Liver (tissue), 9 donors: ENCODE results near the gene KIR3DL3. TPM values are rescaled to one million over a fixed set of nuclear protein-coding genes. Genes with fewer than 3 reads are reported as not detected.

Source experiments
- DNase-seq: peaks from one replicate; pipeline ENCODE4 v3.0.0-alpha.2; 2017; ENCODE audit warnings: low spot score
- H3K27ac ChIP-seq, 2 donors: one replicate each; pipeline ENCODE4 v1.7.0; 2013; ENCODE audit warnings: inconsistent platforms in 2 of 2, low read length in 2 of 2, control low read depth in 1 of 2, low read depth in 1 of 2, mild to moderate bottlenecking in 1 of 2
- H3K27me3 ChIP-seq, 4 donors: one replicate each; pipeline versions ENCODE4 v1.6.1 to v1.7.0; 2013; ENCODE audit warnings: low read length in 3 of 4, inconsistent platforms in 1 of 4, mild to moderate bottlenecking in 1 of 4, moderate library complexity in 1 of 4; ENCODE audit not compliant: control insufficient read depth in 4 of 4, insufficient read depth in 4 of 4
- H3K36me3 ChIP-seq, 4 donors: one replicate each; pipeline versions ENCODE4 v1.6.1 to v1.7.0; 2013; ENCODE audit warnings: low read length in 3 of 4, mild to moderate bottlenecking in 3 of 4, low read depth in 1 of 4, moderate library complexity in 1 of 4; ENCODE audit not compliant: control insufficient read depth in 4 of 4, insufficient read depth in 3 of 4
- H3K4me1 ChIP-seq, 4 donors: one replicate each; pipeline versions ENCODE4 v1.6.1 to v1.7.0; 2013; ENCODE audit warnings: low read length in 3 of 4, mild to moderate bottlenecking in 3 of 4, moderate library complexity in 1 of 4; ENCODE audit not compliant: control insufficient read depth in 4 of 4, insufficient read depth in 4 of 4
- H3K4me3 ChIP-seq, 3 donors: one replicate each; pipeline versions ENCODE4 v1.6.1 to v1.7.0; 2013; ENCODE audit warnings: low read length in 3 of 3, control low read depth in 1 of 3, low read depth in 1 of 3, mild to moderate bottlenecking in 1 of 3
- H3K9ac ChIP-seq, 2 donors: one replicate each; pipeline ENCODE4 v1.7.0; 2013; ENCODE audit warnings: low read length in 2 of 2, mild to moderate bottlenecking in 2 of 2, moderate library complexity in 2 of 2, control low read depth in 1 of 2, low read depth in 1 of 2
- H3K9me3 ChIP-seq, 4 donors: one replicate each; pipeline versions ENCODE4 v1.6.1 to v1.7.0; 2013; ENCODE audit warnings: low read length in 3 of 4; ENCODE audit not compliant: control insufficient read depth in 4 of 4
- EGR1 ChIP-seq, 2 donors: IDR thresholded peaks; 2 replicates each; pipeline ENCODE4 v1.6.1; 2016 to 2018; ENCODE audit warnings: antibody characterized with exemption in 2 of 2, low read depth in 2 of 2
- FOXA2 ChIP-seq: IDR thresholded peaks from 2 replicates; pipeline ENCODE4 v1.6.1; 2016; ENCODE audit warnings: antibody characterized with exemption
- GABPA ChIP-seq, 2 donors: IDR thresholded peaks in 1 of 2; conservative IDR thresholded peaks in 1 of 2; 2 replicates each; pipeline ENCODE4 v1.6.1; 2016; ENCODE audit warnings: antibody characterized with exemption in 2 of 2, mild to moderate bottlenecking in 1 of 2, moderate library complexity in 1 of 2
- HNF4A ChIP-seq, 2 donors: conservative IDR thresholded peaks; 2 replicates each; pipeline ENCODE4 v1.6.1; 2016; ENCODE audit warnings: antibody characterized with exemption in 2 of 2, mild to moderate bottlenecking in 2 of 2
- HNF4G ChIP-seq: IDR thresholded peaks from 2 replicates; pipeline ENCODE4 v1.6.1; 2016; ENCODE audit warnings: antibody characterized with exemption
- JUND ChIP-seq, 2 donors: IDR thresholded peaks; 2 replicates each; pipeline ENCODE4 v1.6.1; 2016; ENCODE audit warnings: antibody characterized with exemption in 2 of 2
- NR2F2 ChIP-seq: IDR thresholded peaks from 2 replicates; pipeline ENCODE4 v1.6.1; 2016; ENCODE audit warnings: antibody characterized with exemption
- RAD21 ChIP-seq, 2 donors: IDR thresholded peaks; 2 replicates each; pipeline ENCODE4 v1.6.1; 2016; ENCODE audit warnings: antibody characterized with exemption in 2 of 2, mild to moderate bottlenecking in 2 of 2
- RXRA ChIP-seq, 2 donors: IDR thresholded peaks; 2 replicates each; pipeline ENCODE4 v1.6.1; 2017 to 2018; ENCODE audit warnings: antibody characterized with exemption in 2 of 2, mild to moderate bottlenecking in 1 of 2
- SP1 ChIP-seq: IDR thresholded peaks from 2 replicates; pipeline ENCODE4 v1.6.1; 2018; ENCODE audit warnings: antibody characterized with exemption, mild to moderate bottlenecking
- TAF1 ChIP-seq: conservative IDR thresholded peaks from 2 replicates; pipeline ENCODE4 v1.6.1; 2016; ENCODE audit warnings: antibody characterized with exemption, mild to moderate bottlenecking
- YY1 ChIP-seq: IDR thresholded peaks from 2 replicates; pipeline ENCODE4 v1.6.1; 2016; ENCODE audit warnings: antibody characterized with exemption, mild to moderate bottlenecking
- WGBS: extraction: QIAGEN DNeasy Blood & Tissue Kit; methylation state at CpG from one replicate; pipeline ENCODE4 v1.1.7; 2013; 5-methylcytosine and 5-hydroxymethylcytosine counted together
- polyA plus RNA-seq, 2 donors: library from polyadenylated mRNA; stranded (reverse) in 1 of 2; unstranded in 1 of 2; fragments of 200-250 nt in 1 of 2; fragments of >200 nt in 1 of 2; fragmentation: Nextera tagmentation in 1 of 2; extraction: Ambion mirVana in 1 of 2; gene quantifications; one replicate each; pipeline versions ENCODE4 v1.2.1 to v1.2.3, GENCODE V29; 2013 to 2015
- total RNA-seq, 2 donors: library from RNA; depleted of rRNA; stranded (reverse); fragments of >200 nt; gene quantifications; one replicate each; pipeline ENCODE4 v1.2.3, GENCODE V29; 2014
- TF ChIP-seq, protein P1 (sequence below): IDR thresholded peaks from 2 replicates; pipeline ENCODE4 v1.6.1; 2016; ENCODE audit warnings: antibody characterized with exemption
- TF ChIP-seq, protein P2 (sequence below): IDR thresholded peaks from 2 replicates; pipeline ENCODE4 v1.6.1; 2016; ENCODE audit warnings: antibody characterized with exemption
- TF ChIP-seq, protein P3 (sequence below): IDR thresholded peaks from 2 replicates; pipeline ENCODE4 v1.6.1; 2016; ENCODE audit warnings: antibody characterized with exemption
- TF ChIP-seq, protein P4 (sequence below): fragments of 150-350 bp; IDR thresholded peaks from 2 replicates; pipeline ENCODE4 v1.5.1; 2017; ENCODE audit warnings: improper control_type of control experiment, low read depth, low read length; ENCODE audit not compliant: missing input control
- TF ChIP-seq, protein P5 (sequence below): IDR thresholded peaks from 2 replicates; pipeline ENCODE4 v1.6.1; 2016; ENCODE audit warnings: antibody characterized with exemption, mild to moderate bottlenecking
- donor health status: healthy.
- donor health status: healthy.
- donor health status: healthy.
- donor health status: healthy.
- donor health status: healthy.

Gene KIR3DL3
- total and polyA plus RNA-seq, 4 donors, result 0.05 TPM; not detected in 3

DNA sequence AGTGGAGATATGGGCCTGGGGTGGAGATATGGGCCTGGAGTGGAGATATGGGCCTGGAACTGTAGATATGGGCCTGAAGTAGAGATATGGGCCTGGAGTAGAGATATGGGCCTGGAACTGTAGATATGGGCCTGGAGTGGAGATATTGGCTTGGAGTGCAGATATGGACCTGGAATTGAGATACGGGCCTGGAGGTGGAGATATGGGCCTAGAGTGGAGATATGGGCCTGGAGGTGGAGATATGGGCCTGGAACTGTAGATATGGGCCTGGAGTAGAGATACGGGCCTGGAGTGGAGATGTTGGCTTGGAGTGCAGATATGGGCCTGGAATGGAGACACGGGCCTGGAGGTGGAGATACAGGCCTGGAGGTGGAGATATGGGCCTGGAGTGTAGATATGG, 402 bp downstream of the KIR3DL3 start:
- peaks cover 0 to 8% (median 6%) of the 10 kb centered on the region in 4 donors for H3K9me3 ChIP-seq
- no peak for DNase-seq
- H3K36me3 ChIP-seq, result no peaks in the 10 kb centered on the region
- H3K4me3 ChIP-seq, result no peak overlapping the region
- H3K27ac ChIP-seq, result no peak overlapping the region
- peaks cover 0 to 2% (median 0%) of the 10 kb centered on the region in 4 donors for H3K27me3 ChIP-seq
- no peaks in the 10 kb centered on the region for H3K4me1 ChIP-seq
- TF ChIP-seq, protein P1, sequence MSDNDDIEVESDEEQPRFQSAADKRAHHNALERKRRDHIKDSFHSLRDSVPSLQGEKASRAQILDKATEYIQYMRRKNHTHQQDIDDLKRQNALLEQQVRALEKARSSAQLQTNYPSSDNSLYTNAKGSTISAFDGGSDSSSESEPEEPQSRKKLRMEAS, result no peak
- no peak overlapping the region for H3K9ac ChIP-seq
- WGBS, result 60% methylated on average over 3 of the region's 3 CpGs

DNA sequence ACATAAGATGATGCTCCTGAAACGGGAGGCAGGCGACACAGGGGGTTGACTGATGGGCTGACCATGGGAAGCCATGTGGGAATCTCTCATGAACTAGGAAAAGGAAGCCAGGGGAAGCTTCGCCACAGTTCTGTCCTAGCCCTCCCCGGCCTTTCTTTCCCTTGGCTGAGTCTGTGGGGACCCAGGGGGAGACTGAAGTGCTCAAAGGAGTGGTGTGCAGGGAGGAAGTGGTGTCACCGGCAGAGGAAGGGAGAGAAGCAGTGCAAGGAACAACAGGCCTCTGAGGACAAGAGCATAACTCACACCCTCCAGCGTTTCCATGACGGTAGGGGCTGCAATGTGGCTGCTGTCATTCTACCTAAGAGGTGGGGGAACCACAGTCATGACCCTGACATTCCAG, 1.1 kb downstream of the KIR3DL3 start:
- Histone ChIP-seq H3K9me3 (peaks cover 0 to 8% (median 5%) of the 10 kb centered on the region in 4 donors), H3K9ac (no peak overlapping the region), H3K4me1 (no peaks in the 10 kb centered on the region), H3K4me3 (no peak overlapping the region), H3K36me3 (no peaks in the 10 kb centered on the region), H3K27ac (no peak overlapping the region), H3K27me3 (peaks cover 0 to 3% (median 0%) of the 10 kb centered on the region in 4 donors)
- TF ChIP-seq YY1, result no peak
- TF ChIP-seq, protein P2, sequence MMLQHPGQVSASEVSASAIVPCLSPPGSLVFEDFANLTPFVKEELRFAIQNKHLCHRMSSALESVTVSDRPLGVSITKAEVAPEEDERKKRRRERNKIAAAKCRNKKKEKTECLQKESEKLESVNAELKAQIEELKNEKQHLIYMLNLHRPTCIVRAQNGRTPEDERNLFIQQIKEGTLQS, result no peak
- TF ChIP-seq HNF4A (conservative IDR thresholded peaks at IDR 0.05), result no peak
- WGBS, result 79% methylated on average over 7 of the region's 7 CpGs
- no peak for DNase-seq

DNA sequence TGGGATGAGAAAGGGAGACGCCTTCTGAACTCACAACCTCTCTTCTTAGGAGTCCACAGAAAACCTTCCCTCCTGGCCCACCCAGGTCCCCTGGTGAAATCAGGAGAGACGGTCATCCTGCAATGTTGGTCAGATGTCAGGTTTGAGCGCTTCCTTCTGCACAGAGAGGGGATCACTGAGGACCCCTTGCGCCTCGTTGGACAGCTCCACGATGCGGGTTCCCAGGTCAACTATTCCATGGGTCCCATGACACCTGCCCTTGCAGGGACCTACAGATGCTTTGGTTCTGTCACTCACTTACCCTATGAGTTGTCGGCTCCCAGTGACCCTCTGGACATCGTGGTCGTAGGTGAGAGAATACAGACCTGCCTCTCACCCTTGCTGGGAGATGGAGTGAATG, 3.3 kb downstream of the KIR3DL3 start:
- no peak for DNase-seq
- 72% methylated on average over 10 of the region's 10 CpGs for WGBS
- Histone ChIP-seq H3K4me1 (no peaks in the 10 kb centered on the region), H3K27ac (no peak overlapping the region), H3K27me3 (peaks cover 0 to 8% (median 0%) of the 10 kb centered on the region in 4 donors), H3K9me3 (no peaks in the 10 kb centered on the region), H3K36me3 (no peaks in the 10 kb centered on the region), H3K9ac (no peak overlapping the region), H3K4me3 (no peak overlapping the region)
- TF ChIP-seq, protein P3, sequence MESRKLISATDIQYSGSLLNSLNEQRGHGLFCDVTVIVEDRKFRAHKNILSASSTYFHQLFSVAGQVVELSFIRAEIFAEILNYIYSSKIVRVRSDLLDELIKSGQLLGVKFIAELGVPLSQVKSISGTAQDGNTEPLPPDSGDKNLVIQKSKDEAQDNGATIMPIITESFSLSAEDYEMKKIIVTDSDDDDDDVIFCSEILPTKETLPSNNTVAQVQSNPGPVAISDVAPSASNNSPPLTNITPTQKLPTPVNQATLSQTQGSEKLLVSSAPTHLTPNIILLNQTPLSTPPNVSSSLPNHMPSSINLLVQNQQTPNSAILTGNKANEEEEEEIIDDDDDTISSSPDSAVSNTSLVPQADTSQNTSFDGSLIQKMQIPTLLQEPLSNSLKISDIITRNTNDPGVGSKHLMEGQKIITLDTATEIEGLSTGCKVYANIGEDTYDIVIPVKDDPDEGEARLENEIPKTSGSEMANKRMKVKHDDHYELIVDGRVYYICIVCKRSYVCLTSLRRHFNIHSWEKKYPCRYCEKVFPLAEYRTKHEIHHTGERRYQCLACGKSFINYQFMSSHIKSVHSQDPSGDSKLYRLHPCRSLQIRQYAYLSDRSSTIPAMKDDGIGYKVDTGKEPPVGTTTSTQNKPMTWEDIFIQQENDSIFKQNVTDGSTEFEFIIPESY, result no peak
- no peak for TF ChIP-seq RXRA (IDR thresholded peaks at IDR 0.05)
- no peak for TF ChIP-seq HNF4A (conservative IDR thresholded peaks at IDR 0.05)
- TF ChIP-seq EGR1 (IDR thresholded peaks at IDR 0.05; ENCODE audit: low read depth in 2 of 2), result no peak
- TF ChIP-seq, protein P4, sequence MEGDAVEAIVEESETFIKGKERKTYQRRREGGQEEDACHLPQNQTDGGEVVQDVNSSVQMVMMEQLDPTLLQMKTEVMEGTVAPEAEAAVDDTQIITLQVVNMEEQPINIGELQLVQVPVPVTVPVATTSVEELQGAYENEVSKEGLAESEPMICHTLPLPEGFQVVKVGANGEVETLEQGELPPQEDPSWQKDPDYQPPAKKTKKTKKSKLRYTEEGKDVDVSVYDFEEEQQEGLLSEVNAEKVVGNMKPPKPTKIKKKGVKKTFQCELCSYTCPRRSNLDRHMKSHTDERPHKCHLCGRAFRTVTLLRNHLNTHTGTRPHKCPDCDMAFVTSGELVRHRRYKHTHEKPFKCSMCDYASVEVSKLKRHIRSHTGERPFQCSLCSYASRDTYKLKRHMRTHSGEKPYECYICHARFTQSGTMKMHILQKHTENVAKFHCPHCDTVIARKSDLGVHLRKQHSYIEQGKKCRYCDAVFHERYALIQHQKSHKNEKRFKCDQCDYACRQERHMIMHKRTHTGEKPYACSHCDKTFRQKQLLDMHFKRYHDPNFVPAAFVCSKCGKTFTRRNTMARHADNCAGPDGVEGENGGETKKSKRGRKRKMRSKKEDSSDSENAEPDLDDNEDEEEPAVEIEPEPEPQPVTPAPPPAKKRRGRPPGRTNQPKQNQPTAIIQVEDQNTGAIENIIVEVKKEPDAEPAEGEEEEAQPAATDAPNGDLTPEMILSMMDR, result no peak
- TF ChIP-seq YY1, result no peak
- TF ChIP-seq JUND (IDR thresholded peaks at IDR 0.05), result no peak
- no peak for TF ChIP-seq GABPA (IDR thresholded peaks at IDR 0.05 in 1 of 2, conservative IDR thresholded peaks at IDR 0.05 in 1 of 2)
- no peak for TF ChIP-seq TAF1
- no peak for TF ChIP-seq NR2F2
- TF ChIP-seq FOXA2, result no peak
- TF ChIP-seq, protein P2, result no peak
- TF ChIP-seq, protein P5, sequence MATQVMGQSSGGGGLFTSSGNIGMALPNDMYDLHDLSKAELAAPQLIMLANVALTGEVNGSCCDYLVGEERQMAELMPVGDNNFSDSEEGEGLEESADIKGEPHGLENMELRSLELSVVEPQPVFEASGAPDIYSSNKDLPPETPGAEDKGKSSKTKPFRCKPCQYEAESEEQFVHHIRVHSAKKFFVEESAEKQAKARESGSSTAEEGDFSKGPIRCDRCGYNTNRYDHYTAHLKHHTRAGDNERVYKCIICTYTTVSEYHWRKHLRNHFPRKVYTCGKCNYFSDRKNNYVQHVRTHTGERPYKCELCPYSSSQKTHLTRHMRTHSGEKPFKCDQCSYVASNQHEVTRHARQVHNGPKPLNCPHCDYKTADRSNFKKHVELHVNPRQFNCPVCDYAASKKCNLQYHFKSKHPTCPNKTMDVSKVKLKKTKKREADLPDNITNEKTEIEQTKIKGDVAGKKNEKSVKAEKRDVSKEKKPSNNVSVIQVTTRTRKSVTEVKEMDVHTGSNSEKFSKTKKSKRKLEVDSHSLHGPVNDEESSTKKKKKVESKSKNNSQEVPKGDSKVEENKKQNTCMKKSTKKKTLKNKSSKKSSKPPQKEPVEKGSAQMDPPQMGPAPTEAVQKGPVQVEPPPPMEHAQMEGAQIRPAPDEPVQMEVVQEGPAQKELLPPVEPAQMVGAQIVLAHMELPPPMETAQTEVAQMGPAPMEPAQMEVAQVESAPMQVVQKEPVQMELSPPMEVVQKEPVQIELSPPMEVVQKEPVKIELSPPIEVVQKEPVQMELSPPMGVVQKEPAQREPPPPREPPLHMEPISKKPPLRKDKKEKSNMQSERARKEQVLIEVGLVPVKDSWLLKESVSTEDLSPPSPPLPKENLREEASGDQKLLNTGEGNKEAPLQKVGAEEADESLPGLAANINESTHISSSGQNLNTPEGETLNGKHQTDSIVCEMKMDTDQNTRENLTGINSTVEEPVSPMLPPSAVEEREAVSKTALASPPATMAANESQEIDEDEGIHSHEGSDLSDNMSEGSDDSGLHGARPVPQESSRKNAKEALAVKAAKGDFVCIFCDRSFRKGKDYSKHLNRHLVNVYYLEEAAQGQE, result no peak
- no peak for TF ChIP-seq HNF4G
- TF ChIP-seq SP1, result no peak
- TF ChIP-seq RAD21 (IDR thresholded peaks at IDR 0.05), result no peak
- TF ChIP-seq, protein P1, result no peak
